Keratinocyte (primary cell): ENCODE data around the gene AQP6. TPM values are rescaled to one million over a fixed set of nuclear protein-coding genes. Genes with fewer than 3 reads are reported as not detected.

Experiments used
- DNase-seq: peaks from one replicate; pipeline ENCODE4 v3.0.0-alpha.2; 2011; ENCODE audit warnings: low read depth, missing footprints, low spot score
- FAIRE-seq: peaks from 2 replicates; lab custom pipeline; 2011; peaks lifted over from hg19 to GRCh38; lab: Jason Lieb, UNC
- H2AFZ ChIP-seq: 2 replicates; pipeline ENCODE4 v1.6.0; 2012; ENCODE audit warnings: low read length, control low read depth, inconsistent platforms; ENCODE audit not compliant: control insufficient read depth
- H3K27ac ChIP-seq: 2 replicates; pipeline ENCODE4 v1.5.1; 2011; ENCODE audit warnings: low read length; ENCODE audit not compliant: control insufficient read depth, insufficient read depth
- H3K27me3 ChIP-seq: 3 replicates; pipeline ENCODE4 v1.6.0; 2011; ENCODE audit warnings: low read length; ENCODE audit not compliant: control insufficient read depth, insufficient read depth; ENCODE audit errors: extremely low read depth
- H3K36me3 ChIP-seq, 2 experiments: 2 replicates in 1 of 2; 3 replicates in 1 of 2; pipeline ENCODE4 v1.5.1; 2011; ENCODE audit warnings: low read length in 2 of 2, mild to moderate bottlenecking in 1 of 2; ENCODE audit not compliant: control insufficient read depth in 2 of 2, insufficient read depth in 2 of 2; ENCODE audit errors: extremely low read depth in 1 of 2
- H3K4me1 ChIP-seq: 3 replicates; pipeline ENCODE4 v1.5.1; 2011; ENCODE audit warnings: low read length; ENCODE audit not compliant: control insufficient read depth, insufficient read depth; ENCODE audit errors: extremely low read depth
- H3K4me2 ChIP-seq: 3 replicates; pipeline ENCODE4 v1.6.0; 2011; ENCODE audit warnings: low read depth, low read length; ENCODE audit not compliant: control insufficient read depth, insufficient read depth; ENCODE audit errors: extremely low read depth
- H3K4me3 ChIP-seq, 3 experiments: fragments of 200-600 bp in 1 of 3; sonication (generic) in 1 of 3; 2 replicates in 2 of 3; 3 replicates in 1 of 3; pipeline ENCODE4 v1.5.1; 2011 to 2016; ENCODE audit warnings: low read length in 3 of 3, mild to moderate bottlenecking in 3 of 3, control low read depth in 2 of 3, inconsistent platforms in 1 of 3, low read depth in 1 of 3, mixed read lengths in 1 of 3, mixed run types in 1 of 3, moderate library complexity in 1 of 3; ENCODE audit not compliant: control insufficient read depth in 2 of 3, insufficient read depth in 2 of 3; ENCODE audit errors: extremely low read depth in 1 of 3
- H3K79me2 ChIP-seq: 2 replicates; pipeline ENCODE4 v1.6.0; 2012; ENCODE audit warnings: low read length; ENCODE audit not compliant: control insufficient read depth, insufficient read depth
- H3K9ac ChIP-seq: 3 replicates; pipeline ENCODE4 v1.6.0; 2011; ENCODE audit warnings: low read length; ENCODE audit not compliant: control insufficient read depth, insufficient read depth; ENCODE audit errors: extremely low read depth
- H3K9me1 ChIP-seq: 3 replicates; pipeline ENCODE4 v1.6.0; 2011; ENCODE audit warnings: low read length; ENCODE audit not compliant: control insufficient read depth, insufficient read depth; ENCODE audit errors: extremely low read depth
- H3K9me3 ChIP-seq: 2 replicates; pipeline ENCODE4 v1.5.1; 2012; ENCODE audit warnings: low read depth, low read length; ENCODE audit not compliant: control insufficient read depth
- H4K20me1 ChIP-seq: 3 replicates; pipeline ENCODE4 v1.6.0; 2011; ENCODE audit warnings: low read length; ENCODE audit not compliant: control insufficient read depth, insufficient read depth; ENCODE audit errors: extremely low read depth
- CTCF ChIP-seq, 3 experiments: IDR thresholded peaks in 1 of 3; conservative IDR thresholded peaks in 1 of 3; optimal IDR thresholded peaks in 1 of 3; 2 replicates in 2 of 3; 3 replicates in 1 of 3; pipeline versions ENCODE3 to v1.5.1; 2011; ENCODE audit warnings: low read length in 3 of 3, mild to moderate bottlenecking in 3 of 3, moderate library complexity in 2 of 3, control low read depth in 1 of 3, inconsistent platforms in 1 of 3; ENCODE audit not compliant: insufficient read depth in 2 of 3; ENCODE audit errors: extremely low read depth in 1 of 3
- EZH2 ChIP-seq: IDR thresholded peaks from one replicate; pipeline ENCODE4 v1.6.1; 2012; ENCODE audit warnings: inconsistent platforms, mild to moderate bottlenecking, low read length, moderate library complexity
- dilution Hi-C: fragments of 300-500 bp; cut with MboI; formaldehyde crosslinking; loops from one replicate; pipeline ENCODE4 v1.7.0; 2020; ENCODE audit warnings: low sequenced_read_pairs; ENCODE audit not compliant: extremely low pct_ligation_motif_present
- polyA plus RNA-seq, 5 experiments: library from polyadenylated mRNA; depleted of rRNA in 3 of 5; stranded (reverse) in 3 of 5; stranded (forward) in 1 of 5; unstranded in 1 of 5; fragments of >200 nt; gene quantifications; 1 replicate in 1 of 5; 2 replicates in 3 of 5; 3 replicates in 1 of 5; pipeline versions ENCODE4 v1.2.1 to v1.2.3, GENCODE V29; 2011 to 2012; ENCODE audit warnings: missing spikeins in 2 of 5, low read depth in 1 of 5, low replicate concordance in 1 of 5

Gene AQP6
- polyA plus RNA-seq, 1 donor (not counting 4 experiments of a cell fraction or from before 2014, with no cell fraction given) = 0.45 TPM

- H3K4me2 ChIP-seq = no peak overlapping the region
- H3K9ac ChIP-seq = no peak overlapping the region
- dilution Hi-C loops = loop anchor here (10.0 kb wide), 1 partner anchor 59 kb away; no protein-coding TSS in a partner anchor
- FAIRE-seq (no peak), DNase-seq (no peak)
- H3K36me3 ChIP-seq = peaks cover 9 to 18% of the 10 kb centered on the region in 2 experiments
- no peak for TF ChIP-seq EZH2
- TF ChIP-seq CTCF (optimal IDR thresholded peaks at IDR 0.05 in 1 of 3, IDR thresholded peaks at IDR 0.05 in 1 of 3, conservative IDR thresholded peaks at IDR 0.05 in 1 of 3; ENCODE audit: extremely low read depth in 1 of 3, insufficient read depth in 2 of 3, low read length in 3 of 3) = no peak
- H3K27me3 ChIP-seq = no peaks in the 10 kb centered on the region
- H3K4me1 ChIP-seq = no peaks in the 10 kb centered on the region
- H4K20me1 ChIP-seq = no peaks in the 10 kb centered on the region
- H2AFZ ChIP-seq = no peak overlapping the region
- peaks cover 16% of the 10 kb centered on the region for H3K79me2 ChIP-seq
- no peaks in the 10 kb centered on the region for H3K9me3 ChIP-seq
- no peaks in the 10 kb centered on the region for H3K9me1 ChIP-seq
- no peak overlapping the region for H3K4me3 ChIP-seq
- no peak overlapping the region for H3K27ac ChIP-seq
Measured at GRCh38 chr12:50006280-50006679, 33.5 kb downstream of the AQP6 start.

GRCh38 chr12:50006754-50007442, 34.2 kb downstream of the AQP6 start:
- H3K4me2 ChIP-seq = no peak overlapping the region
- DNase-seq = no peak

More at GRCh38 chr12:50006754-50007442, 34.2 kb downstream of the AQP6 start:
- Histone ChIP-seq H3K27me3 (no peaks in the 10 kb centered on the region), H3K9me1 (no peaks in the 10 kb centered on the region), H3K36me3 (peaks cover 9 to 20% of the 10 kb centered on the region in 2 experiments), H4K20me1 (no peaks in the 10 kb centered on the region), H3K27ac (no peak overlapping the region), H2AFZ (no peak overlapping the region), H3K4me1 (no peaks in the 10 kb centered on the region), H3K9me3 (no peaks in the 10 kb centered on the region), H3K79me2 (peaks cover 17% of the 10 kb centered on the region), H3K4me3 (no peak overlapping the region), H3K9ac (no peak overlapping the region)
- no peak for FAIRE-seq
- dilution Hi-C loops = loop anchor here (10.0 kb wide), 1 partner anchor 58 kb away; no protein-coding TSS in a partner anchor
- TF ChIP-seq EZH2 = no peak
- TF ChIP-seq CTCF (optimal IDR thresholded peaks at IDR 0.05 in 1 of 3, IDR thresholded peaks at IDR 0.05 in 1 of 3, conservative IDR thresholded peaks at IDR 0.05 in 1 of 3; ENCODE audit: extremely low read depth in 1 of 3, insufficient read depth in 2 of 3, low read length in 3 of 3) = no peak
